ENCODE measurements around the gene CEP55.

CEP55 gene

GRCh38 chr10:93567277-93568104 is 71.1 kb downstream of the CEP55 start:
- no peak for ATAC-seq

DNA sequence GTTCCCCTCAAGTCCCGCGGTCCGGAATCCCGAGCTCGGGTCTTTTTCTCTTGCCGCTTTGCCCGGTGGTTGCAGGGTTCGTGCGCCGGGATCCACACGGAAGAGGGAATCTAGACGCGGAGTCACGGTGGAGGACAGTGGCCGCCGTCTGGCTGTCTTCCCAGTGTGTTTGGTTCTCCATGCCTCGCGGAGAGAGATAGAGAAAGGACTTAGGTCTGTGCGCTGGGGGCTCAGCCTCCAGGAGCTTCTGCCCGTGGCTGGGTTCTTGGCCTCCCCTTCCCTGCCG is 71.6 kb downstream of the CEP55 start:
- ATAC-seq: no peak

- ATAC-seq: no peak
Observed at GRCh38 chr10:93570383-93570782, 74.0 kb downstream of the CEP55 start.

DNA sequence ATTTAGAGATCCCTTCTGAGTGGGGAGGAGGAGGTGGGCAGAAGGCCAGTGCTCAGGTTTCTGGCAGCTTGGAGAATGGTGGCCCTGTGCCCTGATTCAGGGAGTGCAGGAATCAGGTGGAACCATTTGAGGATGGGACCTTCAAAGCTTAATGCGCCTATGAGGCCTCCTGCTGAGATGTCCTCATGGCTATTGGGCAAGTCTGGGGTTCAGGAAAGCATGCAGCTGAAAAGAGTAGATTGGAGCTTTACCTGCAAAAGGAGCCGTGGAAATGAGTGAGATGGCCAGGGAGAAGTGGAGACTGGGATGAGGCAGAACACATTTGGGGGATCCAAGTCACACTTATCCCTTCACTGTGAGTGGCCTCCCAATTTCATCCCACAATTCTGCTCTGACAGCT is 76.2 kb downstream of the CEP55 start:
- no peak for ATAC-seq

- no peak for ATAC-seq
Observed at GRCh38 chr10:93573051-93573909, 76.9 kb downstream of the CEP55 start.

GRCh38 chr10:93573924-93574323 is 77.5 kb downstream of the CEP55 start:
- ATAC-seq: no peak

DNA sequence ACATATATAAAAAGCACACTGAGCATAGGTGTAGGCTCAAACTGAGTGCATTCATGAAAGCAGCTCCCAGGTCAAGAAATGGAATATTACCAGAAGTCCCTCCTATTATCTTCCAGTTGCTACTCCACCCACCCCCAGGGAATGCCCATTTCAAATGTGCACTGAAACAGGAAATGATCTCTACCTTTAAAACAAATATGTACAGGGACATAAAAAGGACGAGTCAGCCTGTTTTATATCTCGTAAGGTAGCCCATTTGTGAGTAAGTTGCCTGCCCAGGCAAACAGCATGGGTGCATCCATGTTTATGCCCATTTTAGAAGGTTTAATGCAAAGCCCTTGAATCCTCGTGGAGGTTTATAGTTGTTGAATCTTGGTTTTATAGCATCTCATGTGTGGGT is 80.5 kb downstream of the CEP55 start:
- no peak for ATAC-seq

- ATAC-seq: no peak
Observed at GRCh38 chr10:93577565-93577964, 81.2 kb downstream of the CEP55 start.

Measured in activated CD4-positive, CD25-positive, alpha-beta regulatory T cell treated with anti-CD3 and anti-CD28 coated beads, Interleukin-2, amount 50 U/mL, for 24 hours (primary cell).